Globus pallidus (tissue), 1 donor: ENCODE data around the gene CRTC3.
"Not testable (repeated sequence)": the region's sequence is repeated elsewhere in the genome, so short reads cannot be mapped to it uniquely, and the experiment has no call there.

Experiments used
- DNase-seq: peaks from one replicate; pipeline ENCODE4 v3.0.0-alpha.2; 2015; ENCODE audit warnings: low spot score

Gene CRTC3

DNA sequence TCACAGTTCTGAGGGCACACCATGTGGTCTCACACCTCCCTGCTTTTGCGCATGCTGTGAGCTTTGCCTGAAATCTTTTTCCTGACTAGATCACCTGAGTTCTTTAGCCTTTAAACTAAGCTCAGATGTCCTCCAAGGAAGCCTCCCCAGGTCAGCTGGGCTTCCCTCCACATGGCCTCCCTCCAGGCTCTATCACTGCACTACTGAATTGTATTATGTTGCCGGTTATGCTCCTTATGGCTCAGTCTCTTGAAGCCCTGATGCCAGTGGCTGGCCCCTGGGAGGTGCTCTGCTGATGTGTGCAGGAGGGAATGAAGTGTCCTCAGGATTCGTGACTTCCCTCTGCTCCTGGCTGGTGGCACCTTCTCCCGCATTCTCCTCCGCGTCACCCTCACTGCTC is 94.1 kb downstream of the CRTC3 start:
- DNase-seq = no peak

DNA sequence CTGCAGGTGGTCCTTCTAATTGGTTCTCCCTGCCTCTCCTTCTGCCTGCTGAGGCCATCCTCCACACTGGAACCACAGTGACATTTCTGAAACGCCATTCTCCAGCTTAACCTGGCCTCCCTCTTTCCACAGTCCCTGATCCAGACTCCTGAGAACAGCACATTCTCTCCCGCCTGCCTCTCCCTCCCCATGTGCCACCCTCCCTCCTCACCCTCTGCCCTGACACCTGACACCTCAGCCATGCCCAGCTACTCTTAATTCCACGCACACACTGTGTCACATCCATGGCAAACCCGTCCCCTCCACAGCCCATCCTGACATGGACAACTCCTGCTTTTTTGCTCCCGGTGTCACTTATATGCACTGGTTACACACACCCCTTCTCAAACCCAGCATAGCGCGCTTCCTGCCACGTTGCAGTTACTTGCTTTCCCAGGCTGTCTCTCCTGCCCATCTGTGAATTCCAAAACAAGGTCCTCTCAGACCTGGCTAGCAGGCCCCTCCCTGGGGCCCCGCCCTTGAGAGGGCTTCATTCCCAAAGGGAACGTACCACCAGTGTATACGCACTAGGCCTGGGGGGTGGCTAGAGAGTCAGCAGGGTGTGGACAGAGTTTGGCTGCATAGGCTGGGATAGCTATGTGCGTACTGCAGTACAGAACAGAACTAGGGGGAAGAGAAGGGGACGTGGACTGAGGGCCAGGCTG is 94.7 kb downstream of the CRTC3 start:
- DNase-seq = no peak

DNA sequence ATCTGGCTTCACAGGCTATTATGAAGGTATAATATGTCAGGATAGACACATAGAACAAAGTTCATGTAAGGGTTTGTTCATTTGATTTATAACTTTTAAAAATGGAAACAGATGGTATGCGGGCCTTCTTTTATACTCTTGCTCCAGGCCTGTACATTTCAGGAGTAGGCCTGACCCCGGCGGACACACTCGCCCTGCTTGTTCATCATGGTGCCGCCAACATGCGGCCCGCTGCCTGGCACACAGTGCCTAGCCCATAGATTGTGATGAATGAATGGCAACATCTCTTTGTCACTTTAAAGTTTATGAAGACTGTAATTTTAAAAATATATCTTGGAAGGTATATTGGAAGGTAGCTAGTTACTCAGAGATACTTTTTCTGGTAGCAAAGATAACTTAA is 95.3 kb downstream of the CRTC3 start:
- no peak for DNase-seq

DNA sequence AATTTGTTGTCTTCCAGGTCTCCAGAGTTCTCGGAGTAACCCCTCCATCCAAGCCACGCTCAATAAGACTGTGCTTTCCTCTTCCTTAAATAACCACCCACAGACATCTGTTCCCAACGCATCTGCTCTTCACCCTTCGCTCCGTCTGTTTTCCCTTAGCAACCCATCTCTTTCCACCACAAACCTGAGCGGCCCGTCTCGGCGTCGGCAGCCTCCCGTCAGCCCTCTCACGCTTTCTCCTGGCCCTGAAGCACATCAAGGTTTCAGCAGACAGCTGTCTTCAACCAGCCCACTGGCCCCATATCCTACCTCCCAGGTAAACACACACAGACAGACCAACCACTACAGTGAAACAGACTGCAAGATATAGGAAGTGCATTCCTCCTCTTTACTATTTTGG is 99.5 kb downstream of the CRTC3 start:
- no peak for DNase-seq

DNA sequence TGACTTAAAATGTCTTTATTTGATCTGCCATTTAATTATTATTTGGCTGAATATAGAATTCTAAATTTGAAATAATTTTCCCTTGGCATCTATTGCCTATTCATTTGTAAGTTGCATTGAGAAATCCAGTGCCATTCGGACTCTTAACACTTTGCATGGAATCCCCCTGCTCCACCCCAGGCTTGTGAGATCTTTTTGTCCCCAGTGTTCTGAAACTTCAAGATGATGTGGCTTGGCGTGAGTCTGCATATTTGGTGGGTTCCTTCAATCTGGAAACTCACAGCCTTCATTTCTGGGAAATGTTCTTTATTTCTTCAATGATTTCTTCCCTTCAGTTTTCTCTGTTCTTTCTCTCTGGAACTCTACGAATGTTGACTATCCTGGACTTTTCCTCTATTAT is 103.6 kb downstream of the CRTC3 start:
- no peak for DNase-seq

DNA sequence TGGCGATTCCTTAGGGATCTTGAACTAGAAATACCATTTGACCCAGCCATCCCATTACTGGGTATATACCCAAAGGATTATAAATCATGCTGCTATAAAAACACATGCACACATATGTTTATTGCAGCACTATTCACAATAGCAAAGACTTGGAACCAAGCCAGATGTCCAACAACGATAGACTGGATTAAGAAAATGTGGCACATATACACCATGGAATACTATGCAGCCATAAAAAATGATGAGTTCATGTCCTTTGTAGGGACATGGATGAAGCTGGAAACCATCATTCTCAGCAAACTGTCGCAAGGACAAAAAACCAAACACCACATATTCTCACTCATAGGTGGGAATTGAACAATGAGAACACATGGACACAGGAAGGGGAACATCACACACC is 107.3 kb downstream of the CRTC3 start:
- not testable (repeated sequence) for DNase-seq

DNA sequence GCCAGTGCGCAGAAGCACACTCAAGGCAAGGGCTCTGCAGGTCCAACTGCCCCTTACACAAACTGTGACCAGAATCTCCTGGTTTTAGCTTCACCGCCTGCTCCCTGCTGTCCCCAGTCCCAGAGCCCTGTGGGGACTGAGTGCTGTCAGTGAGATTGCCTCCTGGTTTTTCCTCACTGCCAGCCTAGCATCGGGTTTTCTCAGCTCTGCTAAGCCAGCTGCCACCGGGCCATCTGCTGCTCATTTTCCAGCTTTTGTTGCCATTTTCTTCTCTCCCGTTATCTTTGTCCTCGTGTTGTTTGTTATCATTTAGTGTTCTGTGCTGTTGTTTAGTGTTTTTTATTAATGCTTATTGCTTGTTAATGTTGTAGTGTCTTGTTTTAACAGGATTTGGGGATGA is 108.0 kb downstream of the CRTC3 start:
- DNase-seq = no peak

DNA sequence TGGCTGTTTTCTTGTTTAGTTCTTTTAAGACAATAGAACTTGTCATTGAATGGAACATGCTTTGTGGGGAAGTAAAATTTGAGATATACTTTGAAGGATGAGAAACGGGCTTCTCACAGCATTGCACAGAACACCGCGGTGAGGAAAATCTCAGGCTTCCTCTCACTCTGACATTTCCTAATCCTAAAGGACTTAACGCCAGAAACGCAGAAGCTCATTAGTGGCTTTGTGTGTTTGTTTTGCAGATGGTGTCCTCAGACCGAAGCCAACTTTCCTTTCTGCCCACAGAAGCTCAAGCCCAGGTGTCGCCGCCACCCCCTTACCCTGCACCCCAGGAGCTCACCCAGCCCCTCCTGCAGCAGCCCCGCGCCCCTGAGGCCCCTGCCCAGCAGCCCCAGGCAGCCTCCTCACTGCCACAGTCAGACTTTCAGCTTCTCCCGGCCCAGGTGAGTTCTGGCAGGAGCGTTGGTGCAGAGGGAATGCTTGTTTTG is 108.5 kb downstream of the CRTC3 start:
- no peak for DNase-seq

DNA sequence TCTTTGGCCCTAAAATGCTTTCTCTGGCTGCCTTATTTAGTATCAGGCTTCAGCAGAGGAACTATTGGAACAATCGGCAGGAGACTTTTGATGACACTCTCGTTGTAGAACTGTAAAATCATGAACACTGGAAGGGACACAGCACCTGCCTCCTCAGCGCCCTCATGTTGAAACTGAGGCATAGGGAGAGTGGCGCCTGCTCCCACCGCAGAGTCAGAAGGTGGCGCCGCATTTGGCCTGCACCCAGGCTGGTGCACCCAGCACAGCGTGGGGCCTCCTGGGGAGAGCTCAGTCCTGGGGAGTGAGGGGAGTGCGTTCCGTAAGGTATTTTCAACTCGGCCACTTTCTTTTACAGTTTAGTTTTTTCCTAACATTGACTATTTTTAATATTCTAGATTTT is 109.2 kb downstream of the CRTC3 start:
- DNase-seq = no peak

DNA sequence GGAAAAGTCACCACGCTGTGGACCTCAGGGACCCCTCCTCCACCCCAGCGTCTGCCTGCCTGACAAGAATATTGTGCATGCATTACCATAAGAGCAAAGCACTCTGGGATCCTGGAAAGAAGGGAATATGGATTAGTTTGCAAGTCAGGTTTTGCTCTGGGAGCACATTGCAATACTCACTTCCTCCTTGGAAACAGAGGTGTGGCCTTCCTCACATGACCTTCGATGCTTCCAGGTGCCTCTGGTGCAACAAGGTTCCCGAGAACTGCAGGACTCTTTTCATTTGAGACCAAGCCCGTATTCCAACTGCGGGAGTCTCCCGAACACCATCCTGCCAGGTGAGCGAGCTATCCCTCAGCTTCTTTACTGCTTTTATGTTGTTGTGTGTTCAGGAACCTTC is 111.1 kb downstream of the CRTC3 start:
- DNase-seq = no peak

DNA sequence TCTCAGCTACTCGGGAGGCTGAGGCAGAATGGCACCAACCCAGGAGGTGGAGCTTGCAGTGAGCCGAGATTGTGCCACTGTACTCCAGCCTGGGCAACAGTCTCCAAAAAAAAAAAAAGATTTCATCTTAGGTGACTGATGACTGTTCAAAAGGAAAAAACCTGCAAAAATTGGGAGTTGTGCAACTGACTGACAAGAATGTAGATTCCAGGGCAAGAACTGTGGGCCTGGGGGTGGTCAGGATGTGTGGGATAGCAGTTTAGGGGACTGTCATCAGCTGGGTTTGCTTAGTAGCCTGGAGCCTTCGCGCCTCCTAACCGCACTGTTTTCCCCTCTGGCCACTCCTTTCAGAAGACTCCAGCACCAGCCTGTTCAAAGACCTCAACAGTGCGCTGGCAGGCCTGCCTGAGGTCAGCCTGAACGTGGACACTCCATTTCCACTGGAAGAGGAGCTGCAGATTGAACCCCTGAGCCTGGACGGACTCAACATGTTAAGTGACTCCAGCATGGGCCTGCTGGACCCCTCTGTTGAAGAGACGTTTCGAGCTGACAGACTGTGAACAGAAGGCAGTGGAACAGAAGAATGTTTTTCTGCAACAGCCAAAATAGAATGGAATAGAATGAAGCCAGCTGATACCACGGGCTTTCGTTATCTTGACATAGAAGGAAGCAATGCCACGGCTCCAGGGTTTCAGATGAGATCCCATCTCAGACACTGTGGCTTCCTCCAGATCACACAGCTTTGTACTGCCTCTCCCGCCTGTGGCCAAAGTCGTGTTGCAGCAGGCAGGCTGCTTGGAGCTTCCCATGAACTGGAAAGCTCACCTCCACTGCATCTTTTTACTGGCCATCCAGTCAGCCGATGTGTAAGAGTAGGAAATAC is 112.1 kb downstream of the CRTC3 start:
- DNase-seq = no peak

DNA sequence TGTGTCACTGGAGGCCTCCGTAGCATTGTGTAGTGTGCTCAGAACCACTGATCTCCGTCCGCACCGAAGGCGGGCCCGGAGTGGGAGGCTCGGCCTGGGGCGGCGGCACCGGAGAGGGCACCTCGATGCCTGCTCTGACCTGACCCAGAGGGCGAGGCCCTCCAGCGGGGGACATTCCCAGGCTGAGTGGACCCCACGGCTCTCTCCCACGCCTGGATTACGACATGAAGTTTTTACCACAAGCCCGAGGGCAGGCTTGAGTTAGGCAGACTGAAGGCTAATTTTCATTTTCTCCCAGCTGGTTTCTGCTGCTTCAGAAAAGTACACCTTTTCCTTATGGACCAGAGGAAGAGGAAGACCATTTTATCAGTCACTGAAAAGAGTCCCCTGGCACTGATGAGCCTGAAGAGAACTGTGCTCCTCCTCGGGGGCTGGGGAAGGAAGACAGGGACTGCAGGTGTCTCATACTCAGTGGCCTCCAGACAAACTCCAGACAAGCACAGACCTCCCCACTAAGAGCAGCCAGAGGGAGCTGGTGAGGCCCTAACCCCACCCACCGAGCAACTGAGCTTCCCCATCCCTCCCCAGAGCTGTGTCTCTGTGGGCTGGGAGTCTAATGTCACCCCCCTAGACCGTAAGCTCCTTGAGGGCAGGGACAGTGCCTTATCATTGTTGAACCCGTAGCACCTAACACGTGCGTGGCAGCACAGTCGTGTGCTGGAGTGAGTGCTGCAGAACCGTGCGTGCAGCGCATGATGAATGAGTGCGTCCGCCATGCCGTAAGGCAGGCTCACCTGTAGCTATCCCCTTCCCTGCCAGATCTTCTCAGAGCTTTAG is 113.0 kb downstream of the CRTC3 start:
- no peak for DNase-seq

DNA sequence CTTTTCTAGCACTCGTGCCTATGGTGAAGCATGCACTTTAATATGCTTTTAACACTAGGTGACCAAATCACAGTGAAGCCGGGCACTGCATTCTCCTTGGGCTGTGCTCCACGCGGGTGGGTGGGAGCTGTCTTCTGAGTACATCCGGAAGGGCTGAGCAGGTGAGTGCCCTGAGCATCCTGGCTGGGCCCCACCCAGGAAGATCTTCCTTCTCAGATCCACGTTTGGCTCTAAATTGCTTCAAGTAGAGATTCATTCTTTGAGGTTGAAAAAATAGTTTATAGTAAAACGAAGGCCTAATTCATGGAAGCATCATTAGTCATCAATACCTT is 113.5 kb downstream of the CRTC3 start:
- DNase-seq = no peak

DNA sequence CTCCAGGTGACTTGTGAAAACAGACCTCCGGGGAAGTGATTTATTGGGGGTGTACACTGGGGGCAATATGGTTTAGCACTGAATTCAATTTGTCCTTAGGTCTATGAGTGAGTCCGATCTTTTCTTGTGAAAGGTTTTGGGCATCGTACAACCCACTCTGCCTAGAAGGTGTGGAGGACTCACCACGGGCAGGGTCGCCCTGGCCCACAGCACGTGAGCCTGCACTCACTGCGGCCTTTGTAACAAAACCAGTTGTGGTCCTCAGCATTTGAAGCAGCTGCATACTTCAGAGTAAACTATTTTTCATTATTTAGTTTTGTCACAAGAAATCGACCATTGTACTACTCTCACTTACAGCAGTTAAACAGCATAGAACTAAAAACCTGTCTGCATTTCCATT is 114.8 kb downstream of the CRTC3 start:
- DNase-seq = no peak

DNA sequence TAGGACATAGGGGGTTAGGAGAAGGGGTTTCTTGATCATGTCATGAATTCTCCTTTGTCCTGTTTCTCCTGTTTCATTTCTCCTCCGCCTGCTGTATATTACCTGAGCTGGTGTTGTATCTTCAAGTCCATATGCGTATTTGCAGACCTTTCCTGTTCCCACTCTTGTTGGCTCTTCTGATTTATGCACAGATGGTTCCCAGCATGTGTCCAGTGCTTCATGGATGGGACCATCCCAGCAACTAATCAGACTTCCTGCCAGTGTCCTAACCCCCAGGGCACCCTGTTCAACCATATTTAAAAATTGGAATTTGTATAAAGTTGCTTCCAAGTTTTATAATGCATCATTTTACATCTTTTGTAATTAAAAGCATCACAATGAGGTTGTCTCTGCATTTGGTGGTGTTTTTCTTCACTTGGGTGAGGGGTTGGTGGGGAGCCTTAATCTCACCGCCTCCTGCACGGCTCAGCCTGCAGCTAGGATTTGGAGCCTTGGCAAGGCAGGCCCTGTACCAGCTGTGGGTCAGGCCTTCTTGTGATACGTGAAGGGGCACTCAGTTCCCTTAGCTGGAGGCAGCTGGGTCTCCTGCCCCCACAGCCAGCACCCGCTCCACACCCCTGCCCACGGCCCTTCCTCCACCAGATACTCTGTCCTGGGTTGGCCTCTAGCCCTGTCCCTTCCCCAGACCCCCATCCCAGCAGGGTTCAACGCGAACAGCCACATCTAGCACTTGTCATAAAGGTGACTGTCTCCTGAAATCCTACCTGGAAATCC is 115.4 kb downstream of the CRTC3 start:
- no peak for DNase-seq

DNA sequence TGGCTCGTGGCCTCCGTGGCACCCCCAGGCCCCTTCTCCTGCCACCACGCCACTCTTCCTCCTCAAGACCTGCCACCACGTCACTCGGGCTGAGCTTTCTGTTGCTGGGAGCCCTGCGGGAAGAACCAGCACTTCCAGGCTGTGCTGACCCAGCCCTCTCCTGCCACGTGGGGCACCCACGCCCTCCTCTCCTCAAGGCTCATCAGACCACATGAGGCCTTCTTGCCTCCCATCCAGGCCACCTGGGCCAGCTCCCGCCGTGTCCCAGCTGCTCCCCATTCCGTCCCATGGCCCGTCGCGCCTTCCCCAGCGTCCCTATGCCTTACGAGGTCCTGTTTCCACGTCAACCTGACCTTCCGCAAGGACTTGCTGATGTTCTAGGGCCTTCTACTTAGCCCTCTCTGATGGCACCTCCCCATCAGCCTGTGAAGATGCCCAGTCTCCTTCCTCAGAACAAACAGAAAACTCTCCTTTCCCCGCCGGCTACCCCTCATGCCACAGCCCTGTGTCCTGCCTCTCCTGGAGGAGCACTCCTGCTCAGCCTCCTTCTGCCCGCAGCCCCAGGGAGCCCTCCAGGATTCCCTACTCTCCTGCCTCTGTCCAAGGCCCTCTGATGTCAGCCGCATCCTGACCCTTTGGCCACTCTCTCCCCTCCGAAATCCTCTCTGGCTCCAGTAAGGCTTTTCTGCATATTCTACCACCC is 116.3 kb downstream of the CRTC3 start:
- DNase-seq = no peak

DNA sequence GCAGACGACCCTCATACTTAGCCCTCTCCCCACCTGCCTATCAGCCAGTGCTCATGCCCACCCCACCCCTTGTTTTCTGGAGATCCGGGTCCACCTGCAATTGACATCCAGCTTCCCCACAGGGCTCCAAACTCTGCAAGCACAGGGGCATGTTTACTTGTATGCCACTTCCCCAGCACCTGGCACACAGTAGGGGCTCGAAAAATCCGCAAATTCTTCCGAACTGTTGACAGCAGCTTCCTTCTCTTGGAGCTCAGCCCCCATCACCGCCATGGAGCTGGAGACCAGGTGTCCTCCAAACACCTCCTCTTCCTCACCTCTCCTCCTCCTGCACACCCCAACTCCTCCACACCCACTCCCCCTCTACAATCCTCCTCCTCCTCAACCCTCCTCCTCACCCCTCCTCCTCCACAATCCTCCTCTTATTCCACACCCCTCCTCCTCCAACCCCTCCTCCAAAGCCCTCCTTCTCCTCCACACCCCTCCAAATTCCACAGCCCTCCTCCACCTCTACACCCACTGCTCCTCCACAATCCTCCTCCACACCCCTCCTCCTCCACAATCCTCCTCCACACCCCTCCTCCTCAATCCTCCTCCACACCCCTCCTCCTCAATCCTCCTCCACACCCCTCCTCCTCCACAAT is 117.1 kb downstream of the CRTC3 start:
- no peak for DNase-seq

DNA sequence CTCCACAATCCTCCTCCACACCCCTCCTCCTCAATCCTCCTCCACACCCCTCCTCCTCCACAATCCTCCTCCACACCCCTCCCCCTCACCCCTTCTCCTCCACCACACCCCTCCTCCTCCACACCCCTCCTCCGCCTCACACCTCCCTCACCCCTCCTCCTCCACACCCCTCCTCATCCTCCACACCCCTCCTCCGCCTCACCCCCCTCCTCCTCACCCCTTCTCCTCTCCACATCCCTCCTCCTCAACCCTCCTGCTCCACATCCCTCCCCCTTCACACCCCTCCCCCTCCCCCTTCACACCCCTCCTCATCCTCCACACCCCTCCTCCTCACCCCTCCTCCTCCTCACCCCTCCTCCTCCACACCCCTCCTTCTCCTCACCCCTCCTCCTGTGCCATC is 117.6 kb downstream of the CRTC3 start:
- no peak for DNase-seq

DNA sequence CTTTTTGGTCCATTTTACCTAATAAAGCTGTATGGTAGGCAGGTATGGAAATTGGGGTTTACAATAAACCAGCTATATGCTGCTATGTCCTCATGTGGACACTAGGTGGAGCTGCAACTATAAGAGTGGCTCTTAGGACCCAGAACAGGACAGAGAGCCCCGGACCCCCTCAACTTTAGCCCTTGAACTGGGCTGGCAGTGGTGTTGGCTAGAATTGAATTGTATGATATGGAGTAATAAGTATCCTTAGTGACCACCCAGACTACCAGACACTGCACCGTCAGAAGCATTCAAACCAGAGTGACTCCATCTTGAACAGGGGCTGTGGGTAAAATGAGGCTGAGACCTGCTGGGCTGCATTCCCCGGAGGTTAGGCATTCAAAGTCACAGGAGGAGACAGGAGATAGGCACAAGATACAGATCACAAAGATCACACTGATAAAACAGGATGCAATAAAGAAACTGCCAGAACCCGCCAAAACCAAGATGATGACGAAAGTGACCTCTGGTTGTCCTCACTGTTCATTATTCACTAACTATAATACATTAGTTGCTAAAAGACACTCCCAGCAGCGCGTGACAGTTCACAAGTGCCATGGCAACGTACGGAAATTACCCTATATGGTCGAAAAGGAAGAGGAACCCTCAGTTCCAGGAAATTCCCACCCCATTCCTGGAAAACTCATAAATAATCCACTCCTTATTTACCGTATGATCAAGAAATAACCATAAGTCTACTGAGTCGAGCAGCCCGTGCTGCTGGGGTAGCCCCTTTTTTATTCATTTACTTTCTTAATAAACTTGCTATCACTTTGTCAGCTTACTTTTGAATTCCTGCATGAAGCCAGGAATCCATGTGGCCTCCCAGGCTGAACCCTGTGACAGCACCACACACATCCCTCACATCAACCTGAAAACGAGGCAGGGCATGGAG is 118.7 kb downstream of the CRTC3 start:
- peak; percentile 65 for DNase-seq
